Motor neuron (in vitro differentiated cells): Measurements from ENCODE around the gene ADRM1. TPM values are rescaled to one million over a fixed set of nuclear protein-coding genes. Genes with fewer than 3 reads are reported as not detected.

Source experiments
- ATAC-seq, 8 experiments: fragments of 200-7000 bp; cut with Tn5 transposase; replicated peaks in 6 of 8; 2 replicates each; pipeline ENCODE4 v1.8.0; 2021; ENCODE audit warnings: mild to moderate bottlenecking in 8 of 8, moderate library complexity in 8 of 8
- H3K27ac ChIP-seq, 2 donors: fragments of 250-450 bp; sonication (Bioruptor Pico); 2 replicates each; pipeline ENCODE4 v1.9.0; 2021; ENCODE audit warnings: antibody characterized with exemption in 2 of 2, mild to moderate bottlenecking in 2 of 2, moderate library complexity in 1 of 2
- H3K4me1 ChIP-seq, 2 donors: fragments of 250-450 bp; sonication (Bioruptor Pico); replicated peaks in 1 of 2; 2 replicates each; pipeline ENCODE4 v1.6.1; 2021; ENCODE audit warnings: antibody characterized with exemption in 2 of 2, mild to moderate bottlenecking in 2 of 2, moderate library complexity in 1 of 2
- H3K4me3 ChIP-seq, 5 donors: fragments of 250-450 bp; sonication (Bioruptor Pico); 2 replicates each; pipeline ENCODE4 v1.9.0; 2021; ENCODE audit warnings: antibody characterized with exemption in 5 of 5, mild to moderate bottlenecking in 5 of 5, moderate library complexity in 4 of 5
- WGBS, 10 experiments: fragments of 450-650 bp; shearing (Covaris generic); methylation state at CpG; one replicate each; pipeline ENCODE4 v1.0.0; 2022; 5-methylcytosine and 5-hydroxymethylcytosine counted together
- in situ Hi-C, 9 experiments: fragments of 400-800 bp; cut with MboI; loops; one replicate each; pipeline ENCODE4 v1.15.0; 2021; ENCODE audit warnings: low sequenced_read_pairs in 9 of 9, low pct_unique_long_range_greater_than_20kb in 2 of 9; ENCODE audit not compliant: unreplicated experiment in 9 of 9
- total RNA-seq, 8 experiments: library from RNA; unstranded; fragments of 300-600 nt; gene quantifications; 2 replicates each; pipeline versions ENCODE4 v1.2.3 to v1.2.4, GENCODE V29; 2022

The ADRM1 gene
- total RNA-seq, 8 experiments from 2014 or later, result 42.8 to 151 (median 87.9) TPM

DNA sequence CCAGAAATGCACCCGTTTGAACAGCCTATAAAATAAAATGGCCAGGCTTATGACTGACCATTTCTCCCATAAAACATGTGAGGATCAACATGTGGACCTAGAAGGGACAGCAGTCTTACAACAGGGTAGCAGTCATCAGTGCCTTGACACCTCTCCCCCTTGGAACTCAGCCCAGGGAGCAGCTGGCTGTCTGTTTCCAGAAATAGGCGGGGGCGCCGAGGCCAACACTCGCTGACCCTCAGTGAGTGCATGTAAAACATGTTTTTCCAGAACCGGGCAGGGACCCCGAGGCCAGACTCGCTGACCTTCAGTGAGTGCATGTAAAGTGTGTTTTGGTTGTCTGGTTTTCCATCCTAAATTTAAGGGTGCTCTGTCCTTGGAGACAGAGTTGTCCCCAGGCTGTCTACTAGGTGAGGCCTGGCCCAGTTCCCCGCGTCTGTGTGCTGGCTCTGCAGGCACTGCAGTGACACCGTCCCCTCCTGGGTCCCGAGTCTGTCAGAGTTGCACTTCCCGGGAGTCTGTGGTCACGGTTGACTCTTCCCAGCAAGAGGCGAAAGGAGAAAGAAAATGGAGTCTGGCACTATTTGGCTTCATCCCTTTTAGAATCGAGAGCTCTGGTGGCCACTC, 19.8 kb upstream of the ADRM1 start:
- peak in 1 of 8 experiments; percentile 47 for ATAC-seq
- in situ Hi-C loops, result loop anchor here in 1 of 9 experiments (25.0 kb wide), 1 partner anchor 104 kb away; the partner anchor contains the start of gene RPS21
- H3K4me1 ChIP-seq, result no peaks in the 10 kb centered on the region

GRCh38 chr20:62284448-62284847, 18.3 kb upstream of the ADRM1 start:
- Histone ChIP-seq H3K4me1 (no peaks in the 10 kb centered on the region), H3K27ac (no peak overlapping the region), H3K4me3 (no peak overlapping the region)
- 60 to 100% (median 85%) methylated on average over 1 to 6 of the region's 6 CpGs; no CpG with 5 or more reads in 1 of the 10 experiments for WGBS, 10 experiments
- ATAC-seq, result no peak
- in situ Hi-C loops, result loop anchor here in 1 of 9 experiments (25.0 kb wide), 1 partner anchor 103 kb away; the partner anchor contains the start of gene RPS21

More for the DNA sequence above, 19.8 kb upstream of the ADRM1 start:
- no peak overlapping the region for H3K27ac ChIP-seq
- 67 to 93% (median 80%) methylated on average over 1 to 7 of the region's 16 CpGs; no CpG with 5 or more reads in 3 of the 10 experiments for WGBS, 10 experiments
- H3K4me3 ChIP-seq, result no peak overlapping the region

DNA sequence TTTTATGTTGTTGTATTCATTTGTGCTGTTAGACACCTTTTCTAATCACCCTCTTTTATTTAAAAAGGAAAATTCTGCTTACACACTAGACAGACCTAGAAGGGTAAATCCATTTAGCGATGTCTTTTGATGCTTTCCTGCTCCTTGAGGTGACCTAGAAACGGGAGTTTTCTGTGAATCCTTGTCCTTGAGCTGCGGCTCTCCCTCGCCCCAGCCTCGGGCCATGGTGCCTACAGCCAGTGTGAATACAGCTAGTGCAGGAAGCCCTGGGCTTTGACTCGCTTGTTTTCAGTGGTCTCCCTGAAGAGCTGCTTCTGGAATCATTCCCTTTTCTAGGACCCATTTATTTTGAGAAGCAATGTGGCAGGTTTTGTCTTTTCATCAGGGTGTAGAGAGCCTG, 17.6 kb upstream of the ADRM1 start:
- Histone ChIP-seq H3K4me1 (no peaks in the 10 kb centered on the region), H3K4me3 (no peak overlapping the region), H3K27ac (no peak overlapping the region)
- ATAC-seq, result peak in 1 of 8 experiments; percentile 3
- in situ Hi-C loops, result loop anchor here in 1 of 9 experiments (25.0 kb wide), 1 partner anchor 102 kb away; the partner anchor contains the start of gene RPS21
- WGBS, 10 experiments, result 60 to 100% (median 93%) methylated on average over 1 to 6 of the region's 6 CpGs; no CpG with 5 or more reads in 3 of the 10 experiments

DNA sequence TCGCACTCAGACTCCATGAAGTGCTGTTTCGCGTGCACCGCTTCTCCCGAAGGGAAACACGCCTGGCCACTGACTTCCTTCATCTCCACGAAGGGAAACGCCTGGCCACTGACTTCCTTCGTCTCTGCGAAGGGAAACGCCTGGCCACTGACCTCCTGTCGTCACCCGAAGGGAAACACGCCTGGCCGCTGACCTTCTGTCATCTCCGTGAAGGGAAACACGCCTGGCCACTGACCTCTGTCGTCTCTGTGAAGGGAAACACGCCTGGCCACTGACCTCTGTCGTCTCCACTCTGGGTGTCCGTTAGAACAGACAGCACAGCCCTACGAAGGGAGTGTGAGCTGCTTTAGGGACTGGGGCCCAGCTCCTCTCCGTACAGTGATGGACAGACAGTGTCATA, 17.1 kb upstream of the ADRM1 start:
- WGBS, 10 experiments, result 71 to 100% (median 100%) methylated on average over 1 to 5 of the region's 23 CpGs; no CpG with 5 or more reads in 5 of the 10 experiments
- Histone ChIP-seq H3K4me3 (no peak overlapping the region), H3K27ac (no peak overlapping the region), H3K4me1 (no peaks in the 10 kb centered on the region)
- peak in 1 of 8 experiments; percentile 25 for ATAC-seq
- in situ Hi-C loops, result loop anchor here in 1 of 9 experiments (25.0 kb wide), 1 partner anchor 102 kb away; the partner anchor contains the start of gene RPS21

- Histone ChIP-seq H3K4me3 (no peak overlapping the region), H3K27ac (no peak overlapping the region), H3K4me1 (no peaks in the 10 kb centered on the region)
- in situ Hi-C loops, result loop anchor here in 1 of 9 experiments (25.0 kb wide), 1 partner anchor 101 kb away; the partner anchor contains the start of gene RPS21
- ATAC-seq, result peak in 4 of 8 experiments; percentile 5 to 26 (median 14)
- 80 to 100% (median 100%) methylated on average over 1 to 11 of the region's 25 CpGs; no CpG with 5 or more reads in 5 of the 10 experiments for WGBS, 10 experiments
Measured at GRCh38 chr20:62286493-62287064, 16.2 kb upstream of the ADRM1 start.

DNA sequence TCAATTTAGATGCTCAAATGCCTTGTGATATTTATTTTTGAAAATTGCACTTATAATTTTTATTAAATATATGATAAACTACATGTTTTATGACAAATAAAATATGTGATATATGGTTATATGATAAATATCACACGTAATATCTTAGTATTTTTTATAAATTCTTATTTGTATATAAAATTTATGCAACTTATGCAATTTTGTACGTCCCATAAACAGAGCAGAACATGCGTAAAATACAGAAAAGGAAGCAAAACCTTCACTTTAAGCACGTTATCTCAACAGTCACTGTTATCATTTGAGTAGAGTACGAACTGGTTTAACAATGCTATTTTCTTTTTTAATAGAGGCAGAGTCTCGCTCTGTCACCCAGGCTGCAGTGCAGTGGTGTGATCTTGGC, 15.7 kb upstream of the ADRM1 start:
- Histone ChIP-seq H3K4me3 (no peak overlapping the region), H3K27ac (no peak overlapping the region), H3K4me1 (no peaks in the 10 kb centered on the region)
- no peak for ATAC-seq
- in situ Hi-C loops, result loop anchor here in 1 of 9 experiments (25.0 kb wide), 1 partner anchor 100 kb away; the partner anchor contains the start of gene RPS21
- 60 to 100% (median 85%) methylated on average over 1 to 6 of the region's 6 CpGs for WGBS, 10 experiments

- Histone ChIP-seq H3K27ac (no peak overlapping the region), H3K4me3 (no peak overlapping the region), H3K4me1 (no peaks in the 10 kb centered on the region)
- peak in 1 of 8 experiments; percentile 10 for ATAC-seq
- in situ Hi-C loops, result loop anchor here in 1 of 9 experiments (25.0 kb wide), 1 partner anchor 99 kb away; the partner anchor contains the start of gene RPS21
- WGBS, 10 experiments, result 100% methylated on average over 1 to 4 of the region's 12 CpGs; no CpG with 5 or more reads in 7 of the 10 experiments
Measured at GRCh38 chr20:62287759-62288534, 14.8 kb upstream of the ADRM1 start.

DNA sequence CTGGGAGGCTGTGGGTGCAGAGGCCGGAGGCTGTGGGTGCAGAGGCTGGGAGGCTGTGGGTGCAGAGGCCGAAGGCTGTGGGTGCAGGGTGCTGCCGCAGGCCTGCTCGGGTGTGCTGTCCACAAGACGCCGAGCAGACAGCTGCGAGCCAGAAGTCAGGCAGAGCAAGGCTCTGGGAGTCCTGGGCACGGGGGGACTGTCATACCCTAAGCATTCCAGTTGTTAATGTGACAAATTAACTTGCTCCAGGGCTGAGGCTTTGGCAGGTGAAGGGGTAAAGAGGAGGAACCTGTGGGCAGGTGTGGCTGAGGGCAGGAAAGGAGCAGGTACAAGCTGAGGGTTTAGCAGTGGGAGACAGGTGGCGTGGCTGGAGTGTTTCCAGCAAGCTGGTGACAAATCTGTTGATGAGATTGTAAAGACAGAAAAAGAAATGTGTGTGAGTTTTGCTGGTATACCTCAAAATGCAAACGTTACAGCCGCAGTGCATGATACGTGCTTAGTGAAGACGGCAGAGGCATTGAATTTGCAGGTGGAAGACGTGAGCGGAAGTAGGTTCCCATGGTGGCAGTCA, 14.2 kb upstream of the ADRM1 start:
- H3K4me1 ChIP-seq, result no peaks in the 10 kb centered on the region
- WGBS, 10 experiments, result 86 to 100% (median 92%) methylated on average over 1 to 6 of the region's 15 CpGs; no CpG with 5 or more reads in 3 of the 10 experiments
- no peak overlapping the region for H3K4me3 ChIP-seq
- in situ Hi-C loops, result loop anchor here in 1 of 9 experiments (25.0 kb wide), 1 partner anchor 99 kb away; the partner anchor contains the start of gene RPS21
- H3K27ac ChIP-seq, result no peak overlapping the region
- ATAC-seq, result no peak

GRCh38 chr20:62289131-62289530, 13.7 kb upstream of the ADRM1 start:
- WGBS, 10 experiments, result 33 to 100% (median 85%) methylated on average over 1 to 7 of the region's 14 CpGs; no CpG with 5 or more reads in 4 of the 10 experiments
- in situ Hi-C loops, result loop anchor here in 1 of 9 experiments (25.0 kb wide), 1 partner anchor 98 kb away; the partner anchor contains the start of gene RPS21
- ATAC-seq, result peak in 1 of 8 experiments; percentile 5

DNA sequence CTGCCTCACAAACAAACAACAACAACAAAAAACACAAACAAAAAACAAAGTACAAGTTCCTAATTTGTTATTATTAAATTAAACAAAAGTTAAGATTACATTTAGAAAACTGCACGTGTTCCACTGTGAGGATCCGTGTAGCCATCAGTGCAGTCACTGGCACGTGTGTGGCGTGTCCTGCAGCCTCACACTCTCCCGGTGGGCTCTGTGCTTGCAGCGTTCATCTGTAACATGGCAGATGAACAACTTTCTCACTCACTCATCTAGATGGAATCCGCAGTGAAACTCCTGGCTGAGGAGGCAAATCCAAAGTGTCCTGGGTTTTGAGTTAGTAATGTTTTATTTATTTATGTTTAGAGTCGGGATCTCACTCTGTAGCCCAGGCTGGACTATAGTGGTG, 12.9 kb upstream of the ADRM1 start:
- no peaks in the 10 kb centered on the region for H3K4me1 ChIP-seq
- 83 to 100% (median 93%) methylated on average over 1 to 6 of the region's 8 CpGs; no CpG with 5 or more reads in 3 of the 10 experiments for WGBS, 10 experiments
- in situ Hi-C loops, result loop anchor here in 1 of 9 experiments (25.0 kb wide), 1 partner anchor 97 kb away; the partner anchor contains the start of gene RPS21
- H3K4me3 ChIP-seq, result no peak overlapping the region
- H3K27ac ChIP-seq, result no peak overlapping the region
- ATAC-seq, result no peak

More at GRCh38 chr20:62289131-62289530, 13.7 kb upstream of the ADRM1 start:
- Histone ChIP-seq H3K27ac (no peak overlapping the region), H3K4me3 (no peak overlapping the region), H3K4me1 (no peaks in the 10 kb centered on the region)

DNA sequence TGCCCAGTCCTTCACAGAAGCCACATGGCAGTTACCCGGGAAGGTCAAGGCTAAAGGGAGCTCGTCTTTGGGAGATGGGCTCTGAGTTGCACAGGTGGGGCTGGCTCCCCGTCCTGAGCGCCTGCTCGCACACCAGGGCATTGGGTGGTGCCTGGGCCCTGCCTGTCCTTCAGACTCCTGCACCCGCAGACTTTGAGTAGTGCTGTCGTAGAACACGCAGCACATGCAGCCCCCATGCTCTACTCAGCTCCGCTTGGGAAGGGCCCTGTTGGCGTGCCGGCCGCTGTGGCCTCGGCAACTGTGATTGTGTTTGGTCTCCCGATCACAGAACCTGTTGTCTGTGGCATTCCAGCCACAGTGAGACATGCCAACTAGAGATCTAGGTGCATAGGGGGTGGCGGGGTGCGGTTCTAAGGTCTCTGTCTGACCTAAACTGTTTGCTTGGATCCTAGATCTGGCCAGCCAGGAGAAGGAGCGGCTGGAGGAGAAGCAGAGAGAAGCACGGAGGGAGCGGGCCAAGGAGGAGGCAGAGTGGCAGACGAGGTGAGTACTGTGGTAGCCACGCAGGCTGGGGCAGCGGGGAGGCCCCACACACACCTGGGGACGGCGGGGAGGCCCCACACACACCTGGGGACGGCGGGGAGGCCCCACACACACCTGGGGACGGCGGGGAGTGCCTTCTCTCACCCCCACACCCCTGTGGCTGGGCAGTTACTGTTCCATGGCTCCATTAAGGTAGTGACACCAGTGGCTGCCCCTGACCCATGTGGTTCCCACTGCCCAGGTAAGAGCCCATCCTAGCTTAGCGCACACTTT, 11.3 kb upstream of the ADRM1 start:
- no peaks in the 10 kb centered on the region for H3K4me1 ChIP-seq
- in situ Hi-C loops, result loop anchor here in 1 of 9 experiments (25.0 kb wide), 1 partner anchor 96 kb away; the partner anchor contains the start of gene RPS21
- no peak overlapping the region for H3K4me3 ChIP-seq
- H3K27ac ChIP-seq, result no peak overlapping the region
- peak in 4 of 8 experiments; percentile 23 to 32 (median 28) for ATAC-seq
- WGBS, 10 experiments, result 87 to 100% (median 89%) methylated on average over 1 to 12 of the region's 29 CpGs; no CpG with 5 or more reads in 6 of the 10 experiments
